ENCODE measurements around the gene ETHE1. TPM values are rescaled to one million over a fixed set of nuclear protein-coding genes. Genes with fewer than 3 reads are reported as not detected.

Gene ETHE1
- total and polyA plus RNA-seq, 4 donors: 22.2 to 30.4 (median 24.9) TPM

DNA sequence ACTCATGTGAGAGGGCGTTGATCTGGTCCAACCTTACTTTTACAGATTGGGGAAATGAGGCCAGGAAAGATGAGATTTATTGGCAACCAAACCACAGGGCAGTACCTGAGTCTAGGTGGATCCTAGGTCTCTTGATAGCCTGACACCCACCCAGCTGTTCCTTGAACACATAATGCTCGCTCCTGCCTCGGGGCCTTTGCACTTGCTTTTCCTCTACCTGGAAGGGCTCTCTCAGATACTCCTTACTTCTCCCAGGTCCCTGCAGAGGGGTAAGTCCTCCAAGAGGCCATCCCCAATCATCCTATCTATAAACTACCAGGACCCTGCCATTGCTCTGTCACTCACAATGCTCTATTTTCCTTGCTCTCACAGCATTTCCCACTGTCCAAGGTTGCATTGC is 13.4 kb upstream of the ETHE1 start:
- H3K36me3 ChIP-seq (ENCODE audit: control insufficient read depth, insufficient read depth, low read length): peaks cover 82% of the 10 kb centered on the region
- H3K9me3 ChIP-seq (ENCODE audit: control insufficient read depth, insufficient read depth, low read length): peaks cover 2% of the 10 kb centered on the region

DNA sequence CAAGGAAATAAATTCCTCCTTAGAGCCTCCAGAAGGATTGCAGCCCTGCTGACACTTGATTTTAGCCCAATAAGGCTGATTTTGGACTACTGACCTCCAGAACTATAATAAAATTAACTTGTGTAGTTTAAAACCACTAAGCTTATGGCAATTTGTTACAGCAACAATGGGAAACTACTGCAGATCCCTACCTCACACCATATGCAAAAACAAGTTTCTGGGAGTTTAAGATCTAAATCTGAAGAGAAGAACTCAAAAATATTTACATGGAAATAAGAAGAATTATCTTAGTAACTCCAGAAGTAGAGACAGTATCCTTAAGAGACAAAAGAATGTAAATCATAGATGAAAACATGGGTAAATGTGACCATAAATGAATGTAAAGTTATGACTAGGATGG is 11.9 kb upstream of the ETHE1 start:
- H3K4me1 ChIP-seq (ENCODE audit: control insufficient read depth, insufficient read depth, low read length): peaks cover 18% of the 10 kb centered on the region
- H3K27ac ChIP-seq (ENCODE audit: low read depth, low read length): no peak overlapping the region
- peaks cover 67% of the 10 kb centered on the region for H3K36me3 ChIP-seq (ENCODE audit: control insufficient read depth, insufficient read depth, low read length)
- H3K4me3 ChIP-seq (ENCODE audit: low read depth, low read length): no peak overlapping the region
- peaks cover 2% of the 10 kb centered on the region for H3K9me3 ChIP-seq (ENCODE audit: control insufficient read depth, insufficient read depth, low read length)
- no peaks in the 10 kb centered on the region for H3K27me3 ChIP-seq (ENCODE audit: control insufficient read depth, insufficient read depth, low read length)
- no peak for DNase-seq (ENCODE audit: low read depth in 4 of 6, low spot score in 6 of 6)

More for the DNA sequence above, 13.4 kb upstream of the ETHE1 start:
- H3K27ac ChIP-seq (ENCODE audit: low read depth, low read length): no peak overlapping the region
- peaks cover 7% of the 10 kb centered on the region for H3K4me1 ChIP-seq (ENCODE audit: control insufficient read depth, insufficient read depth, low read length)
- H3K27me3 ChIP-seq (ENCODE audit: control insufficient read depth, insufficient read depth, low read length): no peaks in the 10 kb centered on the region
- WGBS (ENCODE audit: insufficient coverage): 94% methylated on average over 3 of the region's 3 CpGs
- H3K4me3 ChIP-seq (ENCODE audit: low read depth, low read length): no peak overlapping the region
- no peak for DNase-seq (ENCODE audit: low read depth in 4 of 6, low spot score in 6 of 6)

DNA sequence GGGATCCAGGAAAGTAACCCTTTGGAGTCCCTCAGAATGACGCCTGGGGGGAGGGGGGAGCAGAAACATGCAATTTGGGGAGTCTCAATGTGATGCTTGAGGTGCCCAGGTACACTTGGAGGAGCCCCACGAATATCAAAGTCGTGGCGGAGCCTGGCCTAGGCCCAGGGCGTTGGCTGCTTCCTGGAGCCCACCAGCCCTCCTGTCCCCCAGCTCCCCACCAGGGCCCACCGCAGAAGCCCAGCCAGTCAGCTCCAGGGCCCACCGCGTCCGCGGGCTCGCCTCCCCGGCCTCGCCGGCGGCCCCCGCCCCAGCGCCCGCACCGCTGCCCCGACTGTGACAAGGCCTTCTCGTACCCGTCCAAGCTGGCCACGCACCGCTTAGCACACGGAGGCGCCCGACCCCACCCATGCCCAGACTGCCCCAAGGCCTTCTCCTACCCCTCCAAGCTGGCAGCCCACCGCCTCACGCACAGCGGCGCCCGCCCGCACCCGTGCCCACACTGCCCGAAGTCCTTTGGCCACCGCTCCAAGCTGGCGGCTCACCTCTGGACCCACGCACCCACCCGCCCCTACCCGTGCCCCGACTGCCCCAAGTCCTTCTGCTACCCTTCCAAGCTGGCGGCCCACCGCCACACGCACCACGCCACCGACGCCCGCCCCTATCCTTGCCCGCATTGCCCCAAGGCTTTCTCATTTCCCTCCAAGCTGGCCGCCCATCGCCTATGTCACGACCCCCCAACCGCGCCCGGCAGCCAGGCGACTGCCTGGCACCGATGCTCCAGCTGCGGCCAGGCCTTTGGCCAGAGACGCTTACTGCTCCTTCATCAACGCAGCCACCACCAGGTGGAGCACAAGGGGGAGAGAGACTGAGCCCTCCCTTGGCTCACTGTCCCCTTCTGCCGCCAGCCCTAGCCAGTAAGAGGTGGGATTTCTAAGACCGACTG is 8.1 kb upstream of the ETHE1 start:
- H3K4me3 ChIP-seq (ENCODE audit: low read depth, low read length): no peak overlapping the region
- peaks cover 36% of the 10 kb centered on the region for H3K4me1 ChIP-seq (ENCODE audit: control insufficient read depth, insufficient read depth, low read length)
- 44% methylated on average over 60 of the region's 62 CpGs for WGBS (ENCODE audit: insufficient coverage)
- H3K9me3 ChIP-seq (ENCODE audit: control insufficient read depth, insufficient read depth, low read length): peaks cover 2% of the 10 kb centered on the region
- peak overlapping the region; percentile 94 for H3K27ac ChIP-seq (ENCODE audit: low read depth, low read length)
- DNase-seq (ENCODE audit: low read depth in 4 of 6, low spot score in 6 of 6): peak in 4 of 6 donors; percentile 64 to 88 (median 76)
- peaks cover 32% of the 10 kb centered on the region for H3K36me3 ChIP-seq (ENCODE audit: control insufficient read depth, insufficient read depth, low read length)
- H3K27me3 ChIP-seq (ENCODE audit: control insufficient read depth, insufficient read depth, low read length): no peaks in the 10 kb centered on the region

DNA sequence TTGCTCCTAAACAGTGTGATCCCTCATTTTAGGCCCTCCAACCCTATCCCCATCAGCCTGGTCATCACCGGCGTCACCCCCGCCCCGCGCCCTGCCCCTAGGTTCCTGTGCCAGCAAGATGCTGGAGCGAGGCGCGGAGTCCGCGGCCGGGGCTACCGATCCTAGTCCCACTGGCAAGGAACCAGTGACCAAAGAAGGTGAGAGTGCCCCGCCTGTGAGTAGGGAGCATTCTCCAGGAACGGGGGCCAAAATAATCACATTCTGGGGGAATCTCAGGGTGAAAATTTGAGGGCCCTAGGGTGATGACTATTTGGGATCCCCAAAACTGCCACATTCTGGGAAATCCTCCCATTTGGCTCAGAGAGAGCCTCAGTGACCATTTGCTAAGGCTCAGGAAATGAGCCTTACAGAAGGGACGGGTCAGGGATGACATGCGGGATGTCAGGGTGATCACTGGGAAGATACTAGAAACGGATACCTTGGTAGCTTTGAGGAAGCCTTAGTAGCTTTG is 7.4 kb upstream of the ETHE1 start:
- Histone ChIP-seq H3K9me3 (ENCODE audit: control insufficient read depth, insufficient read depth, low read length) (peaks cover 2% of the 10 kb centered on the region), H3K36me3 (ENCODE audit: control insufficient read depth, insufficient read depth, low read length) (peaks cover 25% of the 10 kb centered on the region), H3K27ac (ENCODE audit: low read depth, low read length) (peak overlapping the region; percentile 94), H3K4me1 (ENCODE audit: control insufficient read depth, insufficient read depth, low read length) (peaks cover 36% of the 10 kb centered on the region), H3K27me3 (ENCODE audit: control insufficient read depth, insufficient read depth, low read length) (no peaks in the 10 kb centered on the region), H3K4me3 (ENCODE audit: low read depth, low read length) (peak overlapping the region; percentile 78)
- WGBS (ENCODE audit: insufficient coverage): 9% methylated on average over 17 of the region's 17 CpGs
- no peak for DNase-seq (ENCODE audit: low read depth in 4 of 6, low spot score in 6 of 6)

GRCh38 chr19:43533546-43534304 is 6.7 kb upstream of the ETHE1 start:
- Histone ChIP-seq H3K36me3 (ENCODE audit: control insufficient read depth, insufficient read depth, low read length) (peaks cover 18% of the 10 kb centered on the region), H3K27ac (ENCODE audit: low read depth, low read length) (peak overlapping the region; percentile 94)
- under 1% methylated on average over 41 of the region's 41 CpGs for WGBS (ENCODE audit: insufficient coverage)

GRCh38 chr19:43532962-43533545 is 6.1 kb upstream of the ETHE1 start, which contains the start of gene ZNF575:
ZNF575 (plus strand) TSS chr19:43533188; CDS start chr19:43534423, 1,235 bp downstream.
- Histone ChIP-seq H3K27me3 (ENCODE audit: control insufficient read depth, insufficient read depth, low read length) (no peaks in the 10 kb centered on the region), H3K4me3 (ENCODE audit: low read depth, low read length) (peak within 1 kb of the TSS; percentile 78), H3K4me1 (ENCODE audit: control insufficient read depth, insufficient read depth, low read length) (peaks cover 36% of the 10 kb centered on the region), H3K27ac (ENCODE audit: low read depth, low read length) (peak within 1 kb of the TSS; percentile 94), H3K36me3 (ENCODE audit: control insufficient read depth, insufficient read depth, low read length) (peaks cover 14% of the 10 kb centered on the region), H3K9me3 (ENCODE audit: control insufficient read depth, insufficient read depth, low read length) (no peaks in the 10 kb centered on the region)
- DNase-seq (ENCODE audit: low read depth in 4 of 6, low spot score in 6 of 6): peak; percentile 92 to 99 (median 97)
- WGBS (ENCODE audit: insufficient coverage): under 1% methylated on average over 41 of the region's 47 CpGs

More at GRCh38 chr19:43533546-43534304, 6.7 kb upstream of the ETHE1 start:
- peak; percentile 87 to 99 (median 92) for DNase-seq (ENCODE audit: low read depth in 4 of 6, low spot score in 6 of 6)
- H3K9me3 ChIP-seq (ENCODE audit: control insufficient read depth, insufficient read depth, low read length): peaks cover 2% of the 10 kb centered on the region
- no peaks in the 10 kb centered on the region for H3K27me3 ChIP-seq (ENCODE audit: control insufficient read depth, insufficient read depth, low read length)
- peaks cover 36% of the 10 kb centered on the region for H3K4me1 ChIP-seq (ENCODE audit: control insufficient read depth, insufficient read depth, low read length)
- peak overlapping the region; percentile 78 for H3K4me3 ChIP-seq (ENCODE audit: low read depth, low read length)

GRCh38 chr19:43532571-43532961 is 5.6 kb upstream of the ETHE1 start:
- peak overlapping the region; percentile 94 for H3K27ac ChIP-seq (ENCODE audit: low read depth, low read length)
- DNase-seq (ENCODE audit: low read depth in 4 of 6, low spot score in 6 of 6): no peak
- H3K36me3 ChIP-seq (ENCODE audit: control insufficient read depth, insufficient read depth, low read length): peaks cover 9% of the 10 kb centered on the region
- H3K4me3 ChIP-seq (ENCODE audit: low read depth, low read length): peak overlapping the region; percentile 78
- no peaks in the 10 kb centered on the region for H3K27me3 ChIP-seq (ENCODE audit: control insufficient read depth, insufficient read depth, low read length)
- 3% methylated on average over 16 of the region's 16 CpGs for WGBS (ENCODE audit: insufficient coverage)
- H3K9me3 ChIP-seq (ENCODE audit: control insufficient read depth, insufficient read depth, low read length): no peaks in the 10 kb centered on the region
- H3K4me1 ChIP-seq (ENCODE audit: control insufficient read depth, insufficient read depth, low read length): peaks cover 38% of the 10 kb centered on the region

- Histone ChIP-seq H3K36me3 (ENCODE audit: control insufficient read depth, insufficient read depth, low read length) (no peaks in the 10 kb centered on the region), H3K9me3 (ENCODE audit: control insufficient read depth, insufficient read depth, low read length) (no peaks in the 10 kb centered on the region), H3K27me3 (ENCODE audit: control insufficient read depth, insufficient read depth, low read length) (no peaks in the 10 kb centered on the region), H3K4me1 (ENCODE audit: control insufficient read depth, insufficient read depth, low read length) (peaks cover 35% of the 10 kb centered on the region), H3K4me3 (ENCODE audit: low read depth, low read length) (no peak overlapping the region), H3K27ac (ENCODE audit: low read depth, low read length) (no peak overlapping the region)
- no CpG with 5 or more reads among the region's 13 CpGs for WGBS (ENCODE audit: insufficient coverage)
- DNase-seq (ENCODE audit: low read depth in 4 of 6, low spot score in 6 of 6): no peak
Measured at GRCh38 chr19:43527860-43528622, 1.0 kb upstream of the ETHE1 start.
